KG1 (cell line): ENCODE results near the gene MARCHF4.
"Not testable (repeated sequence)": the region's sequence is repeated elsewhere in the genome, so short reads cannot be mapped to it uniquely, and the experiment has no call there.

Source experiments
- DNase-seq: peaks from one replicate; lab custom pipeline; 2025; lab: John Stamatoyannopoulos, UW

Gene MARCHF4

GRCh38 chr2:216392018-216392562, 19.8 kb upstream of the MARCHF4 start:
- no peak for DNase-seq

- no peak for DNase-seq
Measured at GRCh38 chr2:216391401-216391800, 19.1 kb upstream of the MARCHF4 start.

GRCh38 chr2:216389570-216389969, 17.3 kb upstream of the MARCHF4 start:
- DNase-seq: no peak

- no peak for DNase-seq
Measured at GRCh38 chr2:216388046-216388884, 16.0 kb upstream of the MARCHF4 start.

GRCh38 chr2:216387262-216387661, 15.0 kb upstream of the MARCHF4 start:
- no peak for DNase-seq

GRCh38 chr2:216385478-216385877, 13.2 kb upstream of the MARCHF4 start:
- DNase-seq: no peak

- DNase-seq: not testable (repeated sequence)
Measured at GRCh38 chr2:216384409-216384808, 12.1 kb upstream of the MARCHF4 start.

- no peak for DNase-seq
Measured at GRCh38 chr2:216379977-216380376, 7.7 kb upstream of the MARCHF4 start.

- no peak for DNase-seq
Measured at GRCh38 chr2:216375286-216375685, 3.0 kb upstream of the MARCHF4 start.

- no peak for DNase-seq
Measured at GRCh38 chr2:216373896-216374295, 1.6 kb upstream of the MARCHF4 start.

GRCh38 chr2:216372761-216373291, 543 bp upstream of the MARCHF4 start:
- DNase-seq: no peak

GRCh38 chr2:216370961-216371712, 1.1 kb downstream of the MARCHF4 start:
- no peak for DNase-seq

GRCh38 chr2:216369821-216370220, 2.5 kb downstream of the MARCHF4 start:
- DNase-seq: no peak

- no peak for DNase-seq
Measured at GRCh38 chr2:216366777-216367471, 5.4 kb downstream of the MARCHF4 start.

- DNase-seq: no peak
Measured at GRCh38 chr2:216365518-216365917, 6.8 kb downstream of the MARCHF4 start.

- DNase-seq: no peak
Measured at GRCh38 chr2:216363221-216363620, 9.1 kb downstream of the MARCHF4 start.

GRCh38 chr2:216362730-216363129, 9.6 kb downstream of the MARCHF4 start:
- DNase-seq: no peak

- DNase-seq: no peak
Measured at GRCh38 chr2:216355711-216356110, 16.6 kb downstream of the MARCHF4 start.

- DNase-seq: no peak
Measured at GRCh38 chr2:216354306-216354705, 18.0 kb downstream of the MARCHF4 start.

- DNase-seq: peak; percentile 38
Measured at GRCh38 chr2:216352653-216353270, 19.5 kb downstream of the MARCHF4 start.

- DNase-seq: no peak
Measured at GRCh38 chr2:216351172-216351925, 20.9 kb downstream of the MARCHF4 start.
